Measurements from ENCODE around the gene CYP39A1.

- no peak for TF ChIP-seq CTCF (IDR thresholded peaks at IDR 0.05)
- no peak for TF ChIP-seq EZH2 (IDR thresholded peaks at IDR 0.05; ENCODE audit: borderline replicate concordance, insufficient read depth, low read depth, low read length, poor library complexity, severe bottlenecking)
Measured at GRCh38 chr6:46648869-46649492, 3.6 kb downstream of the CYP39A1 start.
